DMS53 treated with DMSO at 0.1 percent for 48 hours (cell line): ENCODE results near the gene NDUFB3.

ENCODE experiments used
- DNase-seq: peaks from one replicate; lab custom pipeline; 2025; ENCODE audit not compliant: unreplicated experiment; lab: John Stamatoyannopoulos, UW

NDUFB3 gene

DNA sequence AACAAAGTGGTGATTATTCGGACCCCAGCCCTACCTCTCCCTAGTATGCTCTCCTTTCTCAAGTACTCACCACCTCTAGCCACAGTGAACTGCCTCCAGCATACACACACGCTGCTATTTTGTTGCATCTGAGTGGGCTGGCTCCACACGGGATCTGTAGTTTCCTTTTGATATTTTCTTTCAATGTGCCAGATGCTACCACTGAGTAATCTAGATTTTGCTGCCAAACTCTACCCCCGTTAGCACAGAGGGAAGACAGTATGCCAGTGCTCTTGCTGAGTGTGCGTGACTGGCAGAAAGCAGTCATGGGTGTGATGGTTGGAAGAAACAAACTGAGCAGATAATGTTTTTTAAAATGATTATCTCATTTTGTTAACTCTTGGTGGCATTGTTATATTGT, 55.8 kb downstream of the NDUFB3 start:
- DNase-seq: no peak

- DNase-seq: no peak
Measured at GRCh38 chr2:201128033-201128432, 56.2 kb downstream of the NDUFB3 start.

DNA sequence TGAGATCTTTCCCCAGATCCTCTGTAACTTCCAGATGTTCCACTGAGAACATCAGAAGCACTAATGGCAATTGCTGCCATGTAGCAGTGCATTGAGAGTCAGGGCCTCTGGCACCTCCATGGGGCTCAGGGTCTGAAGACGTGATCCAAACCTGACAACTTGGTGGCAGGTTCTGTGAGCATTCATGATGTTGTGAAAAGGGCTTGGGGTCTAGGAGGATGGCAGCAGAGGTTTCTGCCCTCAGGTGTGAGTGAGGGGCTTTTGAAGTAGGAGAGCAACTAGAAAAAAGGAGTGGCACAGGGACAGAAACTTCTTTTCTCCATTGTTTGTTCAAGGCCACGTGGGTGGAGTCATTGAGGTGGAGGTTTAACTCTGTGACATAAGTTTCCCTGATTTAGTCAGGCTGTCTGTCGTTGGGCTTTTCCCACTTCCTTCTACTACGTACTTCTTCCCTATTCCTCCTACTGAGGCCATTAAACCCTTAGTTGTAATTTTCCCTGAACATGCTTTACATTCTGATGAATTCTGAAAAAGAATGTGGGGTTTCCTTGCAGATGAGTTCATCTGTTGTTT, 57.2 kb downstream of the NDUFB3 start:
- no peak for DNase-seq

DNA sequence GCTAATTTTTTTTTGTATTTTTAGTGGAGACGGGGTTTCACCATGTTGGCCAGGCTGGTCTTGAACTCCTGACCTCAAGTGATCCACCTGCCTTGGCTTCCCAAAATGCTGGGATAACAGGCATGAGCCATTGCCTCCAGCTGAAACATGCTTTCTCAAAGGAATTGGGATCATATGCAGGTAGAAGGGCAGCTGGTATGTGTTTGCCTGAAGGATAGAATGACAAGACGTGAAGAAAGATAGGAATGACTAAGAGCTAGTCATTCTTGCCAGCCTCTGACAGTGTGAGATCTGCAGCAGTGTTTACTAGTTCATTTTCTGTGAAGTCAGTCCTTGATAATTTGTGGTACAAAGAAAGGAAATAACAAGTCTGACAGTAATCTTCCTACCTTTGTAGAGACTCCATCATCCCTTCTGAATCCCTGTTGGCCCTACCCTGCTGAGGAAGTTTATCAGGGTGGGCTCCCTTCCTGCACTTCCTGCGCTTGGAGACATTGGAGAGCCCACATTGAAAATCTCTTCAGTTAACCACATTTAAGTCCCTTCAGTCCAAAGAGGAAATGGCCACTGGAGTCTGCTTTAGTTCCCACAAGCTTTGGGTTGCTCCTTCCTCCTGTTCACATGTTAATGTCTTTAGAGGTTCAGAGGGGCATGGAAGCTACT, 58.9 kb downstream of the NDUFB3 start:
- no peak for DNase-seq

DNA sequence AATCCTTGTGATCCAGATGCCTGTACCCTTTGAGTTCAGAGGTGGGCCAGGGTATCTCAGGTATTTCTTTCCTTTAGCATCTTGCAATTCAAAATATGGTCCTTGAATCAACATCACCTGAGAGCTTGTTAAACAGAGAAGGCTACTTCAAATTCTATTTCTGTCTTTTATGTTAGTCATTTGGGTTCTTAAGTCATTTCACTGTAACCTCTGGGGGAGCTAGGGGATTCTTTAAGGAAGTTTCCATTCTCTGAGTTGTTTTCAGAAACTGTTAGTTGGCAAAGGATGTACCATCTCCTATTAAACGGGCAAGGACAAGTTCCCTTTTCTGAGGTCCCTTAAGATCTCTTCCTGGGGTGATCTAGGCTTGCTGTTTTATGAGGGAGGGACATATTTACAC, 60.7 kb downstream of the NDUFB3 start:
- no peak for DNase-seq
